Ovary (tissue), 3 donors: ENCODE results near the gene PGAM4.

Experiments
- CTCF ChIP-seq, 3 donors: fragments of 450-650 bp in 2 of 3; fragments of 200-600 bp in 1 of 3; IDR thresholded peaks; one replicate each; pipeline versions ENCODE4 v1.5.1 to v1.8.0; 2016 to 2022; ENCODE audit warnings: antibody characterized with exemption in 3 of 3, mild to moderate bottlenecking in 1 of 3
- POLR2A ChIP-seq: fragments of 450-650 bp; IDR thresholded peaks from one replicate; pipeline ENCODE4 v1.6.1; 2017; ENCODE audit warnings: antibody characterized with exemption, mild to moderate bottlenecking, moderate library complexity
- donor health status: DM: no; HTN: no; CAD: no.

GRCh38 chrX:77936299-77936698, 33.1 kb downstream of the PGAM4 start:
- no peak for TF ChIP-seq CTCF (IDR thresholded peaks at IDR 0.05)
- no peak for TF ChIP-seq POLR2A
